ENCODE measurements around the gene PNP. TPM values are rescaled to one million over a fixed set of nuclear protein-coding genes. Genes with fewer than 3 reads are reported as not detected.

PNP gene
- total and polyA plus RNA-seq, 2 of the 8 experiments (the other 6 are each of a cell fraction or from before 2014, with no cell fraction given) = 108 to 130 TPM

GRCh38 chr14:20516921-20517320 lies 47.7 kb downstream of the PNP start (continued):
- TF ChIP-seq CHD7 (IDR thresholded peaks at IDR 0.05; ENCODE audit: insufficient replicate concordance, low read length) (no peak), RFX5 (IDR thresholded peaks at IDR 0.05; ENCODE audit: borderline replicate concordance, low read depth, low read length) (no peak), NANOG (IDR thresholded peaks at IDR 0.05; ENCODE audit: insufficient read depth, low read depth, low read length, poor library complexity, severe bottlenecking) (no peak), RBBP5 (IDR thresholded peaks at IDR 0.05; ENCODE audit: borderline replicate concordance, low read depth, low read length) (no peak), SP2 (IDR thresholded peaks at IDR 0.05; ENCODE audit: low read length) (no peak)
